K562 (cell line): ENCODE data around the gene ASXL2. TPM values are rescaled to one million over a fixed set of nuclear protein-coding genes. Genes with fewer than 3 reads are reported as not detected.

Experiments used
- ATAC-seq: fragments of 200-7000 bp; cut with Tn5 transposase; 3 replicates; pipeline ENCODE4 v1.9.1; 2020; ENCODE audit warnings: moderate library complexity
- BruUV-seq: library from RNA; stranded (reverse); fragments of 400-500 nt; replicated peaks from 2 replicates; lab custom pipeline; 2021; lab: Mats Ljungman, UMichigan
- CTCF ChIA-PET: fragments of 300-600 bp; formaldehyde crosslinking; extraction: SDS; loops from one replicate; lab custom pipeline; 2021; ENCODE audit warnings: low intra/inter-chr PET ratio; lab: Yijun Ruan, JAX
- POLR2A ChIA-PET: fragments of 300-600, 350-650 bp; sonication (Branson Sonifier 250); formaldehyde crosslinking; extraction: SDS; loops from one replicate; lab custom pipeline; 2021; ENCODE audit warnings: antibody characterized with exemption, inconsistent platforms; lab: Yijun Ruan, JAX
- DNase-seq, 4 experiments: peaks; one replicate each; pipeline versions ENCODE4 v3.0.0 to v3.0.0-alpha.2; 2011 to 2018; ENCODE audit warnings: low spot score in 3 of 4, mixed read lengths in 3 of 4; ENCODE audit errors: extremely low read depth in 1 of 4
- FAIRE-seq: peaks from 2 replicates; lab custom pipeline; 2011; peaks lifted over from hg19 to GRCh38; lab: Jason Lieb, UNC
- H2AFZ ChIP-seq: 2 replicates; pipeline ENCODE4 v1.6.0; 2011; ENCODE audit warnings: low read depth, low read length, control low read depth, inconsistent platforms
- H3K27ac ChIP-seq: fragments of 200-600 bp; 3 replicates; pipeline ENCODE4 v1.8.0; 2011; ENCODE audit warnings: low read depth, mild to moderate bottlenecking, control low read depth, inconsistent platforms, low read length, moderate library complexity, mixed read lengths; ENCODE audit errors: extremely low read depth
- H3K27me3 ChIP-seq, 2 experiments: fragments of 300-600 bp in 1 of 2; 2 replicates in 1 of 2; 3 replicates in 1 of 2; pipeline versions ENCODE4 v1.6.0 to v1.8.0; 2011; ENCODE audit warnings: inconsistent platforms in 2 of 2, low read length in 2 of 2, mild to moderate bottlenecking in 1 of 2, mixed read lengths in 1 of 2, moderate library complexity in 1 of 2; ENCODE audit not compliant: control insufficient read depth in 2 of 2, insufficient read depth in 2 of 2
- H3K36me3 ChIP-seq: fragments of 300-600 bp; 3 replicates; pipeline ENCODE4 v1.8.0; 2011; ENCODE audit warnings: mild to moderate bottlenecking, low read length, inconsistent platforms; ENCODE audit not compliant: control insufficient read depth, insufficient read depth
- H3K4me1 ChIP-seq, 2 experiments: fragments of 200-600 bp in 1 of 2; replicated peaks in 1 of 2; 2 replicates in 1 of 2; 3 replicates in 1 of 2; pipeline versions ENCODE4 v1.5.1 to v1.8.0; 2011; ENCODE audit warnings: inconsistent platforms in 2 of 2, low read length in 2 of 2, mild to moderate bottlenecking in 1 of 2, mixed read lengths in 1 of 2, moderate library complexity in 1 of 2; ENCODE audit not compliant: control insufficient read depth in 2 of 2, insufficient read depth in 2 of 2
- H3K4me2 ChIP-seq: 2 replicates; pipeline ENCODE4 v1.6.1; 2011; ENCODE audit warnings: low read length, control low read depth, inconsistent platforms, mixed read lengths; ENCODE audit not compliant: insufficient read depth
- H3K4me3 ChIP-seq: fragments of 200-600 bp; sonication (generic), shearing (Covaris generic); 2 replicates; pipeline ENCODE4 v1.5.1; 2016; ENCODE audit warnings: control low read depth, inconsistent platforms
- H3K79me2 ChIP-seq: fragments of 200-600 bp; 3 replicates; pipeline ENCODE4 v1.8.0; 2011; ENCODE audit warnings: low read length, inconsistent platforms; ENCODE audit not compliant: control insufficient read depth, insufficient read depth
- H3K9ac ChIP-seq, 2 experiments: 2 replicates each; pipeline versions ENCODE4 v1.6.0 to v1.6.1; 2011; ENCODE audit warnings: low read depth in 2 of 2, low read length in 2 of 2, control low read depth in 1 of 2, inconsistent platforms in 1 of 2, mild to moderate bottlenecking in 1 of 2, mixed read lengths in 1 of 2; ENCODE audit not compliant: insufficient read depth in 1 of 2
- H3K9me1 ChIP-seq: one replicate; pipeline ENCODE4 v1.6.0; 2011; ENCODE audit warnings: inconsistent platforms, mild to moderate bottlenecking, low read length, moderate library complexity; ENCODE audit not compliant: control insufficient read depth, insufficient read depth
- H3K9me3 ChIP-seq: replicated peaks from 2 replicates; pipeline ENCODE4 v1.5.1; 2011; ENCODE audit warnings: low read depth, low read length, inconsistent platforms; ENCODE audit not compliant: control insufficient read depth, insufficient read depth
- H4K20me1 ChIP-seq: replicated peaks from 2 replicates; pipeline ENCODE4 v1.6.1; 2011; ENCODE audit warnings: low read length, inconsistent platforms, mixed read lengths; ENCODE audit not compliant: control insufficient read depth, insufficient read depth
- DIDO1 ChIP-seq: fragments of 450-650 bp; IDR thresholded peaks from 2 replicates; pipeline ENCODE4 v1.6.1; 2016; ENCODE audit warnings: low read depth, missing biosample characterization, missing genetic modification characterization
- EP300 ChIP-seq: IDR thresholded peaks from 2 replicates; pipeline ENCODE4 v1.6.1; 2012; ENCODE audit warnings: low read length, improper control_type of control experiment
- GTF3C2 ChIP-seq: IDR thresholded peaks from 3 replicates; pipeline ENCODE4 v1.6.1; 2011; ENCODE audit warnings: borderline replicate concordance, mild to moderate bottlenecking, moderate library complexity; ENCODE audit not compliant: insufficient read length; ENCODE audit errors: extremely low read depth
- KLF6 ChIP-seq: fragments of 250-450 bp; sonication (Bioruptor Pico); IDR thresholded peaks from 2 replicates; pipeline ENCODE4 v1.4.0; 2020; ENCODE audit warnings: mild to moderate bottlenecking, moderate library complexity, borderline replicate concordance
- TRIM24 ChIP-seq, 2 experiments: fragments of 450-650 bp; IDR thresholded peaks; 2 replicates each; pipeline ENCODE4 v1.6.1; 2016
- ZNF274 ChIP-seq: IDR thresholded peaks from 2 replicates; pipeline ENCODE4 v1.6.1; 2011; ENCODE audit warnings: low read depth, mild to moderate bottlenecking, low read length, moderate library complexity, borderline replicate concordance
- ZNF512 ChIP-seq: IDR thresholded peaks from 2 replicates; pipeline ENCODE4 v1.6.1; 2016; ENCODE audit warnings: missing genetic modification characterization, missing compliant biosample characterization
- ZNF75A ChIP-seq: fragments of 450-650 bp; formaldehyde crosslinking; IDR thresholded peaks from 2 replicates; pipeline ENCODE4 v1.4.0; 2020; ENCODE audit warnings: mild to moderate bottlenecking
- WGBS: fragments of 100-300 bp; shearing (Covaris generic); methylation state at CpG from one replicate; pipeline ENCODE4 v1.1.6; 2016; ENCODE audit warnings: low coverage, mixed read lengths; ENCODE audit not compliant: insufficient coverage; ENCODE audit errors: missing lambda C conversion rate; 5-methylcytosine and 5-hydroxymethylcytosine counted together
- in situ Hi-C: fragments of 300-500 bp; cut with MboI; formaldehyde crosslinking; loops from 4 replicates; pipeline ENCODE4 v1.15.0; 2018; ENCODE audit warnings: inconsistent platforms, mixed read lengths
- intact Hi-C: fragments of 100-400 bp; cut with micrococcal nuclease; formaldehyde crosslinking; loops from 2 replicates; pipeline ENCODE4 v1.14.2; 2022
- polyA plus RNA-seq, 8 experiments: library from polyadenylated mRNA; depleted of rRNA in 4 of 8; stranded (reverse) in 5 of 8; unstranded in 3 of 8; fragments of >200 nt; fragmentation: Nextera tagmentation in 2 of 8; fragmentation: Illumina TruSeq in 1 of 8; extraction: Ambion mirVana in 2 of 8; extraction: Trizol in 1 of 8; gene quantifications; 2 replicates each; pipeline versions ENCODE4 v1.2.1 to v1.2.3, GENCODE V29; 2011 to 2014; ENCODE audit warnings: inconsistent platforms in 1 of 8, missing spikeins in 1 of 8
- total RNA-seq, 7 experiments: library from RNA; depleted of rRNA in 6 of 7; stranded (reverse); fragments of >200 nt in 6 of 7; fragmentation: Illumina TruSeq in 2 of 7; extraction: Trizol in 2 of 7; gene quantifications; 2 replicates each; pipeline versions ENCODE4 v1.2.1 to v1.2.3, GENCODE V29; 2011 to 2021; ENCODE audit warnings: low replicate concordance in 1 of 7

The ASXL2 gene
- total and polyA plus RNA-seq, 9 of the 15 experiments (the other 6 are each of a cell fraction or from before 2014, with no cell fraction given), result 2.2 to 25.9 (median 9.0) TPM

GRCh38 chr2:25725877-25726276 lies 152.4 kb downstream of the ASXL2 start:
- H3K36me3 ChIP-seq, result no peaks in the 10 kb centered on the region
- H3K4me3 ChIP-seq, result no peak overlapping the region
- H3K4me1 ChIP-seq, result no peaks in the 10 kb centered on the region
- ATAC-seq, result no peak
- no TSS peak for BruUV-seq
- ChIA-PET POLR2A (interaction anchor here (1.9 kb wide), 1 partner anchor 10 kb away, joined by 5 read pairs; no protein-coding TSS in a partner anchor), CTCF (no interaction called here)
- no peaks in the 10 kb centered on the region; the same call in 1 of the 2 replicates for H3K9me3 ChIP-seq
- DNase-seq, result no peak
- no peaks in the 10 kb centered on the region for H3K9me1 ChIP-seq
- H3K27ac ChIP-seq, result no peak overlapping the region
- FAIRE-seq, result no peak
- no peaks in the 10 kb centered on the region for H4K20me1 ChIP-seq
- peaks cover 26 to 37% of the 10 kb centered on the region in 2 experiments for H3K27me3 ChIP-seq
- in situ Hi-C loops, result no loop called here
- H2AFZ ChIP-seq, result no peak overlapping the region
- H3K79me2 ChIP-seq, result no peaks in the 10 kb centered on the region
- H3K4me2 ChIP-seq, result no peak overlapping the region
- H3K9ac ChIP-seq, result no peak overlapping the region
- intact Hi-C loops, result no loop called here
- TF ChIP-seq GTF3C2, result no peak
- TF ChIP-seq ZNF512 (tag), result no peak
- TF ChIP-seq DIDO1 (tag), result no peak
- no peak for TF ChIP-seq KLF6 (CRISPR knock-in tag)
- TF ChIP-seq ZNF274, result no peak
- TF ChIP-seq EP300, result no peak
- no peak for TF ChIP-seq TRIM24 (IDR thresholded peaks at IDR 0.05)
- no peak for TF ChIP-seq ZNF75A (CRISPR knock-in tag)
- 7% methylated on average over 3 of the region's 3 CpGs for WGBS
